ENCODE data around the gene PRDM15.

PRDM15 gene

DNA sequence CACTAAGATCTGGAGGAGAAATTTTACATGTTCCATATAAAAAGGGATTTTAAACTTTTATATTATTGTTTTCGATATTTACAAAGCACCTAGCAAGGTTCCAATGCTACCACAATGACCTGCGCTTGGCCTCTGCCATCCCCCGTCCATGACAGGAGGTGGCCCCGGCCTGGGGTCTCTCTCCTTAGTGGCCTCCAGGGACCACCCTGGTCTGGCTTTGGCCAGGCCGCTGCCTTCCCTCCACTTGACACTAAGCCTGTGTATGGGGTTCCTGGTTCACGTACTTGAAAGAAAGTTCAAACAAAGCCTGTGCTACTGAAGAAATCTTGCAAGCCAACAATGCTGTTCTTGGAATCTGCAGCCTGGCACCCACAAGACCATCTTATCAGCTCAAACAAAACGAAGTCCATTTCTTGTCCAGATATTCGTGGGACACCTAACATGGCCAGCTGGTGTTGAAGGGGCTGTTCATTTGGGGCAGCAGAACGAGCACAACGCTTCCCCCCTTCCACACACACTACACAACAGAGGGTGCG, 12.8 kb downstream of the PRDM15 start:
- H3K27ac ChIP-seq: no peak overlapping the region
- no peak for DNase-seq (ENCODE audit: low read depth, low spot score)

DNA sequence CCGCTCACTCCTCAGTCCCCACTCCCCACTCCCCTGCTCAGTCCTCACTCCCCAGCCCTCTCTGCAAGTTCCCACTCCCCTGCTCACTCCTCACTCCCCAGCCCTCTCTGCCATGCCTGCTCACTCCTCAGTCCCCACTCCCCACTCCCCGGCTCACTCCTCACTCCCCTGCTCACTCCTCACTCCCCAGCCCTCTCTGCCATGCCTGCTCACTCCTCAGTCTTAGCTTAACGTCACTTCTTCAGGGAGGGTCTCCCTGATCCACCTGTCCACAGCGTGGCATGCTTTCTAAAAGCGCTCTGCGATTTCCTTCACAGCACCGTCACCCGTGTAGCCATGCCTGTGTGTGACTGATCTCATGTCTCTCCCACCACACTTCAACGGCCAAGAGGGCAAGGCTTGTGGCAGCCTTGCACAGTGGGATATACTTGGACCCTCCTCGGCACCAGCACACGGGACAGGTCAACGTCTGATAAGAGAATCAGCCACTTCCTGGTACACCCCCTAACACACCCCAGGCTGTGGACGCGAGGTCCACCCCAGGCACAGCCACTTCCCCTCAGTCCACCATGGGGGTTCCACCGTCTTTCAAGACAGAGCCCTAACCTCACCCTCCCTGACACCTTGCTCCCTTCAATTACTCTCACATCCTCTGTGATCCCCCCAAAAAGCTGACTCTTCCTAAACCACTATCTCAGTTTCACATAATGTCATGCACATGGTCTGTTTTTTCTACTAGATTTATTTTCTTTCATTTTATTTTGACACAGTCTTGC, 14.0 kb downstream of the PRDM15 start:
- DNase-seq (ENCODE audit: low read depth, low spot score): no peak
- H3K27ac ChIP-seq: no peak overlapping the region

DNA sequence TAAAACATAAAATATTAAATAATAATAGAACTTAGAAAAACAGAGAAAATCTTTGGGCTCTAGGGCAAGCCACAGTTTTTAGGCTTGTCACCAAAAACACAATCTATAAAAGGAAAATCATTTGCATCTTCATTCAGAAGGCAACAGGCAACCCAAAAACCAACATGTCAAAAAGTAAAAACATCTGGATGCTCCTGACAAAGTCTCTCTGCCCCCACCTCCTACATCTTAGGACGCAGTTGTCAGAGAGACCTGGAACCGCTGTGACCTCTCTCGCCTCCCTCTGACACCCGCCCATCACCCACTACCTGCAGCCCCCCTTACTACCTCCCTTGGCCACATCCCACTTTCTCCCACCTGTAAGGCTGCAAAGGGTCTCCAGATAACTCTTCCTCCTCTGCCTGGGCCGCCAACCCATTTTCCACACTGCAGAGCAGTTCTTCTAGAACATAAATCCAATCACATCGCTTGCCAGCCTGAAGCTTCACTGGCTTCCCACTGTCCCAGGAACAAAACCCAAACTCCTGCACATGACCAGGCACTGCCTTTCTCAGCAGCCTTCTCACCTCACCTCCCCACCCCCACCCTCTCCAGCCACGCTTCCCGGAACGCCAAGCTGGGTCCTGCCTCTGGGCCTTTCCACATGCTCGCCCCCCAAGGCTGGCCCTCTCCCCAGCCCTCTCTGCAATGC, 14.7 kb downstream of the PRDM15 start:
- H3K27ac ChIP-seq: no peak overlapping the region
- DNase-seq (ENCODE audit: low read depth, low spot score): no peak

DNA sequence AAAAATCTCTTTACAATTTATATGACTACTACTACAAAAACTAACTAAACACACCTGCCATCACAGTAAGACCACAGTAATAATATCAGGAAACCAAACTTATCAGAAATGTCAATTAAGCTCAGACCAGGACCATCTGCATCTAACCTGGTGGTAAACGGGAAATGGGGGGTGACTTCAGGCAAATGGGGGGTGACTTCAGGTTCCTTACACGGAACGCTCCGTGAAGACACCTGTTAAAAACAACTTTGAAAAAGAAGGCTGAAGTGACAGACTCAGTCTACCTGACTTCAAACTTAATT, 15.8 kb downstream of the PRDM15 start:
- no peak overlapping the region for H3K27ac ChIP-seq
- no peak for DNase-seq (ENCODE audit: low read depth, low spot score)

DNA sequence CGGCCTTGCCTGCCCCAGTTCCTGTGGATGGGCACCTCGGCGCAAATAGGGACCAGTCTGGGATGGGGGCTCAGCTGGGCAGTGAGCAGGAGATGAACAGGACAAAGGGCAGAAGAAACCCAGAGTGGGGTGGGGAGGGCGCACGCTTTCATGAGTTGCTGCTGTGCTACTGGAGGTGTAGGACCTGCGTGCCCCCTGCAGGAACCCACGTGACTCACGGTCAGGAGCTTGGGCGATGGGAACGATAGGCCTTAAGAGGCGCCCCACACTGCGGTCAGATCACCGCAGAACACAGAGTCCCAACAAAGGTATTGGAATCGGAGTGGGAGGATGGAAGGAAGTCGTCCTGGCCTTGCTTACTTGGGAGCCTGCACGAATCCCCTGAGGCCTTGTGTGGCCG, 17.2 kb downstream of the PRDM15 start:
- DNase-seq (ENCODE audit: low read depth, low spot score): no peak
- H3K27ac ChIP-seq: no peak overlapping the region

DNA sequence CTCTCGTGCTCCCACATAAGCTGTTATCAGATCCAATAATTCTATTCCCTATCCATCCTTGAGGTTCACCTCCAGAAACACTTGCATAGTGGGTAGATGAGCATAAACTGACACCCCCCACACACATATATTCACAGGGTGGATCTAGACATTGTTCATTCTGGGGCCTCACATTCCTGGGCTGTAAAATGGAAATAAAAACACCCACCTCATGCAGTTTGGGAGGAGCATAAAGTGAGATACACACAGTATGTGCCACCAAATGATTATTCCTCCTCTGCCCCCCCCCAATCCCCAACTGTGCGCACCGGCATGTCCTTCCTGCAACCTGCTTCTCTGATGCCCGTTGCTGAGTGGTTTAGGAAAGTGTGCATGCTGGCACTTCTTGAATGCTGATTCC, 17.9 kb downstream of the PRDM15 start:
- no peak overlapping the region for H3K27ac ChIP-seq
- DNase-seq (ENCODE audit: low read depth, low spot score): no peak

DNA sequence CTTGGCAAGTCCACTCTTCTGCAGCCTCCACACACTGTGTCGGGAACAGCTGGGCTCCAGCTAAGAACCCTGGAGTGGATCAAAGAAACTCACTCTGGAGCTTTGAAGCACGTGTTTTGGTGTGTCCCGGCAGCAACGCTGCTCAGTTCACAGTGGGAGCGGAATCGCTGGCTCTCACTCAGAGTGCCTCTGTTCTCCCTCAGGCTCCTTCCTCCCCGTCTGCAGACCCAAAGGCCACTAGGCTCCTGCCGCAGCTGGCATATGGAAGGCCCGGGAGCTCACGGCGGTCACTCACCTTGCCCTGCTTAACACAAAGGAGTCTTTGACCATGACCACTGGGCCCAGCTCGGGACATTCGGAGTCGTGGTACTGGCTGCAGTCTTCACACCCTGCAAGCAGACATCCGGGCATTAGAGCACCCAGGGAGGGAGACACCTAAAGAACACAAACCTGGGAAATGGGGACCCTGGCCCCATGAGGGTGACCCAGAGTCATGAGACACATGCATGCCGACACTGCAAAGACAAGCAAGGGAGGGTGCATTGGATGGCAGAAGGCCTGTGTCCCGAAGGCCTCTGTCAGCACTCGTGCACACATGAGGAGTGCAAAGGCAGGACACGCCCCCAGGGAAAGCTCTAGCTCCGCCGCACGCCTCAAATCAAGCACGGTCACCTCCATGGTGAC, 19.7 kb downstream of the PRDM15 start:
- DNase-seq (ENCODE audit: low read depth, low spot score): no peak
- no peak overlapping the region for H3K27ac ChIP-seq

DNA sequence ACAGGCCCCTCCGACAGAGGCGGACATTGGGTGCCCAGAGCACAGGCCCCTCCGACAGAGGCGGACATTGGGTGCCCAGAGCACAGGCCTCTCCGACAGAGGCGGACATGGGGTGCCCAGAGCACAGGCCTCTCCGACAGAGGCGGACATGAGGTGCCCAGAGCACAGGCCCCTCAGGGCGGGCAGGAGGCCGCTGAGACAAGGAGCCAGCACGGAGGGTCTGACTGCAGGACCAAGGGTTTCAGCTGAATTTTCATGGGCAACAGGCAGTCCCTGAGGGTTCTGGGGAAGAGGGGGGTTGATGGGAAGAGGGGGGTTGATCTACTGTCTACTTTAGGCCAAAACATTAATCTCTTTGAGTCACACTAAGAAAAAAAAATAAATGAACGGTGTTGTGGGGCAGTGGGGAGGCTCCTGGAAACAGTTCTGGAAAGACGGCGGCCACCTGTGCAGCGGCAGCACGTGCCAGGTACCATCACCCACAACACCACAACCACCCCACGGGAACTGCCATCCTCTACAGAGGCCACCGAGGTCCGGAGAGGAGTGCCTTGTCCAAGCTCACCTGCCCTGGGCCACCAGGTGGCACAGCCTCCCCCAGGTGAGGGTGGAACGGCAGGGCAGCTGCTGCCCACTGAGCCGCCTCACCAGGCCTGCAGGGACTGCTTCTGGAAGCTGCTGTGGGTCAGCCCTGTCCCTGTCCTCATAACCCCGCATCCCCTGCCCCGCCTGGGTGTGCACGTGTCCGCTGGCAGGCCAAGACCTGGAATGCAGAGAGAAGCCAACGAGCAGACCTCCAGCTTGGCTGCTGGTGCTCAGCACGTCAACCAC, 20.5 kb downstream of the PRDM15 start:
- DNase-seq (ENCODE audit: low read depth, low spot score): no peak
- no peak overlapping the region for H3K27ac ChIP-seq

DNA sequence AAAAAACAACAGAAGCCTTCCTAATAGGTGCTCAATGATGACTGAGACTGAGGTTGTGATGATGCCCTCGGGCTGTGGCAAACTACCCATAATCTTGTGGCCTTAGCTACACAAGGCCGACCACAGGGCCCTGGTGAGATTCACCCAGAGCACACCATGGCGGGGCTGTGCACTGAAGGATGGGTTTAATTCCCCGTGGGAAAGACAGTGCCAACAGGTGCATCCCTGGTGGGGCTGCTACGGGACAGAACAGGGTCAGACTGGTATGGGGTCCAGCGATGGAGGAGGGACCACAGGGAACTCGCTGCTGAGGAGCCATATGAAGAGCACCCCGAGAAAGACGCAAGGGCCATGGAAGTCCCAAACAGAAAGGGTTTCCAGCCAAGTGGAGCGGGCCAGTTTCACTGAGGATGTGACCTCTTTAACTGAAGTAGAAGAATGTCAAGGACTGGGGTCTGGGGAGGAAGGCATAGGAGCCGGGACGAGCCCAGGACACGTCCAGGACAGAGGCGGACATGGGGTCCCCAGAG, 21.3 kb downstream of the PRDM15 start:
- no peak for DNase-seq (ENCODE audit: low read depth, low spot score)
- no peak overlapping the region for H3K27ac ChIP-seq

DNA sequence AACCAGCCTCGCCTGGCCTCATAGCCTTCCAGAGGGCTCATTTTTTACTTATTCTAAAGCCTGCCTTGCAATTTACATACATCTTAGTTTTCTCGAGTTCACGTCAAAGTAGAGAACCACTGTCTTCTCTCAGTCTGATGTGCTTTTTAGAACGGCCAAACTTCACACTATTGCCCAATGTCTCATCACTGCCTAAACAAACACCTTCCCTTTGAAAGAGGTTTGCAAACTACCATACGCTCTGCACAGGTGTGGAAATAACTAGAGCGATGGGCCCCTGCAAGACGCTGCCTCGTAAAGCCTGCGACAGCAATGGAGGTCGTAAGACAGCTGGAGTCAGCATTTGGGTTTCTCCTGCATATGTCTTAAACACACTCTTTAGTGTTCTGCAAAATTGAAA, 22.6 kb downstream of the PRDM15 start:
- DNase-seq (ENCODE audit: low read depth, low spot score): no peak
- no peak overlapping the region for H3K27ac ChIP-seq

DNA sequence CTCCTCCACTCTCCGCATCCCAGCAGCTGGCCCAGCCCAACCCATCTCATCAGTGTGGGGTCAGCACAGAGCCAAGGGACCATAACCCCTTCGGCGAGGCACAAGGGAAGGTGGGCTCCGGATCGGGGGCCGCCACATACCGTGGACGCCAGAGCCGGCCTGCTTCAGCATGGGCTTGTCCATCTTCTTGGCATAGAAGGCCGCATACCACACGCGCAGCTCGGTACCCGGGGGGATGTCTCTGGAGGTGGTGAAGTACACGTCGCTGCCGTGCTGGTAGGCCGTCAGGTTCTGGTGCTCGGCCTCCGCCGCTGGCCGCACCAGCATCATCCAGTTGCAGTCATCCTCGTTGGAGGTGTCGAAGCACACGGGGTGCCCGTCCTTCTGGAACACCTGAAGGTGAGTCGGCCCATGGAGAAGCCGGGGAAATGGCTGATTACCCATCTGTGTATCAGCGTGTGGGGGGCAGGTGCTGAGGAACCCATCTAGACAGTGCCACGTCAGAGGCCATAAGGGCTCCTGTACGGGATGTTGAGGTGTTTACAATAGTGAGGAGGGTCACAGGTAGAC, 24.6 kb downstream of the PRDM15 start:
- DNase-seq (ENCODE audit: low read depth, low spot score): no peak
- H3K27ac ChIP-seq: no peak overlapping the region

DNA sequence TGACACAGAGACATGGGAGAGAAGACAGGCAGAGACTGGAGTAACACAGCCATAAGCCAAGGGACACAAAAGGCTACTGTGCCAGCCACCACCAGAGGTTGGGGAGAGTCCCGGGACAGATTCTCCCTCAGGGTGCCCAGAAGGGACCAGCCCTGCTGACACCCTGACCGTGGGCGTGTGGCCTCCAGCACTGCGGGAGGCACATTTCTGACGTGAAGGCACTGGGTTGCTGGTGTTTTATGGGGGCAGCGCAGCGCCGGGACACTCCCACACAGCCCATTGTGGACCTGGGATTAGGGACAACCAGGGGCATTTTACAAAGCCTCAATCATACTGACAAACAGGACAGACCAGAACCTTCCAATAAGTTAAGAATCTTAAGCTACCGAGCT, 26.2 kb downstream of the PRDM15 start:
- DNase-seq (ENCODE audit: low read depth, low spot score): no peak
- no peak overlapping the region for H3K27ac ChIP-seq

DNA sequence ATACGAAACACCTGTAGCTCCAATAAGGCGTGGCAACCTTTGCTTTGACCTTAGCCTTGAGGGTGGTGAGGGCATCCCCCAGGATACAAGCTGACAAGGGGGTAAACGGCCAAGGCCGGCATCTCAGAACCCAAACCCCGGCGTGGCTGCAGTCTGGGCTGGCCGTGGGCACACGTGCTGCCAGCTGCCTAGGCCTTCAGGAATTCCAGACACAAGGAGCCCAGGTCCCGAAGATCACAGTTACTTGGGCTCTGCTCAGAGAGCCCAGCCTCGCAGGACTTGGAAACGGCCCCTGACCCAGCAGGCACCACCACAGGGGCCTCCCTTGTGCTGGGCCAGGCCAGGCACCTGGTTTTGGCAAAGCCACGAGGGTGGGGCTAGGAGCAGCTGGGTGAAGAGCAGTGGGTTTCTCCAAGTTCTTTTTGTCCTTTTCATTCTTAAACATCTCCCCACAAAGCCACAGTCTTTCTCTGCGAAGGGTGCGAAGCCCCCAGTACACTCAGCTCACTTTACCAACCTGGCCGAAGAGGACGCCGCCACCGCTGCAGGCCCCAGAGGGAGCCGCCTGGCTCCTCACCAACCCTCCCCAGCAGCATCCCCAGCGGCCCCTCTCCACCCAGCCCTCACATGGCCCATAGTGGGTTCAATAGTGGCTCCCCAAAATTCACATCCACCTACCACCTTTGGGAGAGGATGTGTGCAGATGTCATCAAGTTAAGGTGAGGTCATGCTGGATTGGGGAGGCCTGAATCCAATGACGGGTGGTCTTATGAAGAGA, 26.8 kb downstream of the PRDM15 start:
- no peak for DNase-seq (ENCODE audit: low read depth, low spot score)
- H3K27ac ChIP-seq: no peak overlapping the region

DNA sequence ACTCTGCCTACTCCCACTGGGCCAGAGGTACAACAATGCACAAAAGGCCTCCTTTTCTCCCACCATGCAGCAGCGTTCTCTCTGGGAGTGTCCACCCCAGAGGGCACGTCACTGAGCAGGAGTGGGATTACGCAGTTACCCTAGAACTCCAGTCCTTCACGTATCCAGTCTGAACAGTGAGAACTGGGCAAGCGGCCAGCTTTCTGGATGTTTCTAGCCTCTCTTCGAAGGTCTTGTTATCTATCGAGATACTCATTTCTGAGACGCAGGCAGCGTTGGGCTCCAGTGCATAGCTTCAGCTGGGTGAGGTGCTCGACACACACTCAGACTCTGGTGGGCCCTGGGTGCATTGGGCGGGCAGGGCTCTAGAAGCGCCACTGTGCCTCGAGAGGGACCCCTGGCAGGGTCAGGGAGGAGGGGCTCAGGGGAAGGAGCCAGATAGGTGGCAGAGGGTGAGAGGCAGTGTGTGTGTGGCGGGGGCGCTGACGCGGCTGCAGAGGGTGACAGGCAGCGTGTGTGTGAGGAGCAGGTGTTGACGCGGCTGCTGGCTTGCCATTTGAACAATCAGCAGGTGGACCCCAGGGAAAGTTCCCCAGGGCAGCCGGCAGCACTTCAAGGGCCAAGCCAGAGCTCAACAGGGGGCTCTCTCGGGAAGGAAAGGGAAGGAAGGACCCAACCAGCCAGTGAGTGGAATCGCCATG, 27.9 kb downstream of the PRDM15 start:
- no peak overlapping the region for H3K27ac ChIP-seq
- DNase-seq (ENCODE audit: low read depth, low spot score): no peak

DNA sequence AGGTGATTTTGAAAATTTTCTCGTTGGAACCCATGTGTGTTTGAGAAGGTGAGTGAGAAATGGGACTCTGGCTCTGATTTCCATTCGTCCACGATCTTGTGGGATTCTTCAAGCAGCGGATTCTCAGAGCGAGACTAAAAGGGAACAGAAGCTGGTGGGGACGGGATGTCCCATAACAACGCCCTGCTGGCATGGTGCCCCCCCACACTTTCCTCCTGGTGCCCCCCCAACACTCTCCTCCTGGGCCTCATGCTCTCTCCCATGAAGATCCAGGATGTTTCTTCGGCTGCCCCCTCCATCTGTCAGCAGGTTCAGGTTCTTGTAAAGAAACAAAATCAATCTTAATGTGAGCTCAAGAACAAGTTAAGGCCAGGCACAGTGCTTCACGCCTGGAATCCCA, 29.1 kb downstream of the PRDM15 start:
- DNase-seq (ENCODE audit: low read depth, low spot score): no peak

DNA sequence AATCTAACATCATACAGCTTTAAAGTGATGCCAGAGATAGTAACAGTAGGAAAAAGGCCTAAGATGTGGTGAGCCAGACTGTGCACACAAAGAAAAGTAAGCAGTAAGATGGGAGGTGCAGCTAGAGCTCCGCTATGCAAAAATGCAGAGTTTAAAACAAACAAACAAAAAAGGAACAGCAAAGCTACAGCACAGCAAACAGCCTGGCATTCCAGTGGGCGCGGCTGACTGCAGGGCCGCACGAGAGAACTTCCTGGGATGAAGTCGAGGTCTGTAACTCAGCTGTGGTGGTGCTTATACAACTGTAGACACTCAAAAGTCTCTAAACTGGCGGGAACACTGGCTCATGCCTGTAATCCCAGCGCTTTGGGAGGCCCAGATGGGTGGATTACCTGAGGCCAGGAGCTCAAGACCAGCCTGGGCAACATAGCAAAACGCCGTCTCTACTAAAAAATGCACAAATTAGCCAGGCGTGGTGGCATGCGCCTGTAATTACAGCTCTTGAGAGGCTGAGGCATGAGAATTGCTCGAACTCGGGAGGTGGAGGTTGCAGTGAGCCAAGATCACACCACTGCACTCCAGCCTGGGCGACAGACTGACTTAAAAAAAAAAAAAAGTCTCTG, 30.1 kb downstream of the PRDM15 start:
- DNase-seq (ENCODE audit: low read depth, low spot score): no peak
- H3K27ac ChIP-seq: no peak overlapping the region

More for the DNA sequence above, 29.1 kb downstream of the PRDM15 start:
- no peak overlapping the region for H3K27ac ChIP-seq

DNA sequence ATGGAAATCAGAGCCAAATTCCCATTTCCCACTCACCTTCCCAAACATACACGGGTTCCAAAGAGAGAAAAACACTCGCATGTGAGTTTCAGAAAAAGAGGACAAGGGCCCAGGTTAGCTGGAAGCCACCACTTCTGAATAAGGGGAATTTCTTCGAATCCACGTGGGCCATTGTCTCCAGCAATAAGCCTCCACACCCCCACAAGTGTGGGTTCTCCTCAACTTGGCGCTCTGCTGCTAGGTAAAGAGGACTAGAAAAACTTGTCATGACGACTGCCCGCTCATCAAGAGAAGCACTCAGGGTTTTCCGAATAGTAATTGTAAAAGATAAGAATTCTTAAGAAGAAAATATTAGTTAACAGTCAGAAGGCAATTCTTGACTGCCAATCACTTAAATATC, 30.6 kb downstream of the PRDM15 start:
- no peak for DNase-seq (ENCODE audit: low read depth, low spot score)
- no peak overlapping the region for H3K27ac ChIP-seq

Data from epithelial cell of prostate (primary cell).